Neuronal stem cell (in vitro differentiated cells): Measurements from ENCODE around the gene LAMB4.
"Not testable (repeated sequence)": the region's sequence is repeated elsewhere in the genome, so short reads cannot be mapped to it uniquely, and the experiment has no call there.

Experiments
- DNase-seq: peaks from one replicate; pipeline ENCODE4 v3.0.0-alpha.2; 2013; ENCODE audit warnings: low spot score
- H2AFZ ChIP-seq: one replicate; pipeline ENCODE4 v1.6.1; 2013; ENCODE audit warnings: mild to moderate bottlenecking, low read length, inconsistent platforms
- H2AK5ac ChIP-seq: 2 replicates; pipeline ENCODE4 v1.6.1; 2013; ENCODE audit warnings: low read depth, mild to moderate bottlenecking, inconsistent platforms, low read length, moderate library complexity, mixed read lengths
- H2BK120ac ChIP-seq: 2 replicates; pipeline ENCODE4 v1.6.1; 2013; ENCODE audit warnings: low read depth, mild to moderate bottlenecking, inconsistent platforms, low read length, moderate library complexity, mixed read lengths
- H2BK12ac ChIP-seq: one replicate; pipeline ENCODE4 v1.6.1; 2013; ENCODE audit warnings: low read length, inconsistent platforms
- H2BK15ac ChIP-seq: 2 replicates; pipeline ENCODE4 v1.6.1; 2013; ENCODE audit warnings: mild to moderate bottlenecking, low read length, inconsistent platforms, mixed read lengths
- H2BK5ac ChIP-seq: one replicate; pipeline ENCODE4 v1.6.1; 2013; ENCODE audit warnings: inconsistent platforms, mild to moderate bottlenecking, low read length, moderate library complexity
- H3K14ac ChIP-seq: one replicate; pipeline ENCODE4 v1.6.1; 2013; ENCODE audit warnings: low read length, inconsistent platforms
- H3K18ac ChIP-seq: 2 replicates; pipeline ENCODE4 v1.6.1; 2013; ENCODE audit warnings: low read length, inconsistent platforms
- H3K23ac ChIP-seq: 2 replicates; pipeline ENCODE4 v1.6.1; 2013; ENCODE audit warnings: low read depth, mild to moderate bottlenecking, mixed read lengths, low read length, inconsistent platforms; ENCODE audit not compliant: poor library complexity
- H3K27ac ChIP-seq: replicated peaks from 3 replicates; pipeline ENCODE4 v1.5.1; 2013; ENCODE audit warnings: low read length, inconsistent platforms
- H3K27me3 ChIP-seq, 3 experiments: 2 replicates each; pipeline ENCODE4 v1.6.1; 2013; ENCODE audit warnings: low read length in 3 of 3, mild to moderate bottlenecking in 2 of 3, inconsistent platforms in 1 of 3, low read depth in 1 of 3, mixed read lengths in 1 of 3, moderate library complexity in 1 of 3; ENCODE audit not compliant: control insufficient read depth in 3 of 3, insufficient read depth in 3 of 3
- H3K36me3 ChIP-seq, 2 donors: replicated peaks in 1 of 2; 2 replicates each; pipeline ENCODE4 v1.6.1; 2013; ENCODE audit warnings: low read length in 2 of 2; ENCODE audit not compliant: control insufficient read depth in 2 of 2, insufficient read depth in 2 of 2
- H3K4ac ChIP-seq: 2 replicates; pipeline ENCODE4 v1.6.1; 2013; ENCODE audit warnings: inconsistent platforms, mild to moderate bottlenecking, low read length, moderate library complexity
- H3K4me1 ChIP-seq, 2 donors: 1 replicate in 1 of 2; 2 replicates in 1 of 2; pipeline ENCODE4 v1.6.1; 2013; ENCODE audit warnings: low read length in 2 of 2, low read depth in 1 of 2; ENCODE audit not compliant: control insufficient read depth in 2 of 2, insufficient read depth in 1 of 2
- H3K4me2 ChIP-seq: one replicate; pipeline ENCODE4 v1.6.1; 2013; ENCODE audit warnings: mild to moderate bottlenecking, low read length, inconsistent platforms; ENCODE audit not compliant: insufficient read depth, poor library complexity, severe bottlenecking
- H3K4me3 ChIP-seq, 2 donors: 2 replicates each; pipeline ENCODE4 v1.5.1; 2013; ENCODE audit warnings: low read length in 2 of 2, mild to moderate bottlenecking in 2 of 2, inconsistent platforms in 1 of 2, moderate library complexity in 1 of 2
- H3K79me1 ChIP-seq: one replicate; pipeline ENCODE4 v1.6.1; 2013; ENCODE audit warnings: low read depth, mild to moderate bottlenecking, inconsistent platforms, low read length, moderate library complexity
- H3K9ac ChIP-seq: one replicate; pipeline ENCODE4 v1.6.1; 2013; ENCODE audit warnings: mild to moderate bottlenecking, low read depth, low read length, inconsistent platforms; ENCODE audit not compliant: poor library complexity
- H3K9me3 ChIP-seq, 2 donors: replicated peaks in 1 of 2; 2 replicates each; pipeline versions ENCODE3 to v1.6.1; 2013; ENCODE audit warnings: low read length in 2 of 2, mild to moderate bottlenecking in 2 of 2, inconsistent platforms in 1 of 2, low read depth in 1 of 2, mixed read lengths in 1 of 2, moderate library complexity in 1 of 2; ENCODE audit not compliant: control insufficient read depth in 2 of 2, insufficient read depth in 1 of 2
- H4K8ac ChIP-seq: one replicate; pipeline ENCODE4 v1.6.1; 2013; ENCODE audit warnings: low read depth, mild to moderate bottlenecking, inconsistent platforms, low read length, moderate library complexity
- H4K91ac ChIP-seq: one replicate; pipeline ENCODE4 v1.6.1; 2013; ENCODE audit warnings: low read length, low read depth, mild to moderate bottlenecking, inconsistent platforms; ENCODE audit not compliant: poor library complexity
- WGBS, 2 donors: extraction: QIAGEN DNeasy Blood & Tissue Kit; methylation state at CpG; one replicate each; pipeline ENCODE4 v1.1.7; 2013; ENCODE audit warnings: missing lambda C conversion rate in 2 of 2, mixed read lengths in 1 of 2; ENCODE audit not compliant: insufficient read length in 2 of 2, insufficient replicate concordance in 1 of 2; ENCODE audit errors: extremely low coverage in 2 of 2; 5-methylcytosine and 5-hydroxymethylcytosine counted together

The LAMB4 gene

GRCh38 chr7:108033776-108034497 lies 96.2 kb downstream of the LAMB4 start:
- Histone ChIP-seq H4K91ac (no peak overlapping the region), H3K79me1 (no peaks in the 10 kb centered on the region), H3K4me2 (no peak overlapping the region), H3K27me3 (no peaks in the 10 kb centered on the region), H3K9ac (no peak overlapping the region), H3K4me1 (peaks cover 0 to 1% of the 10 kb centered on the region in 2 donors), H3K9me3 (no peaks in the 10 kb centered on the region), H2AFZ (no peak overlapping the region), H3K23ac (no peak overlapping the region), H3K14ac (no peak overlapping the region), H2BK12ac (no peak overlapping the region), H3K36me3 (no peaks in the 10 kb centered on the region), H3K4ac (no peak overlapping the region), H3K4me3 (no peak overlapping the region), H2BK120ac (no peak overlapping the region), H2BK15ac (no peak overlapping the region), H3K18ac (no peak overlapping the region), H3K27ac (no peak overlapping the region), H4K8ac (no peak overlapping the region), H2BK5ac (no peak overlapping the region), H2AK5ac (no peak overlapping the region)
- no peak for DNase-seq
- no CpG with 5 or more reads among the region's 5 CpGs for WGBS, 2 donors

GRCh38 chr7:108033309-108033708 lies 96.9 kb downstream of the LAMB4 start:
- H3K4me2 ChIP-seq, H3K9ac ChIP-seq, H4K91ac ChIP-seq, H3K18ac ChIP-seq, H3K4ac ChIP-seq, H3K4me3 ChIP-seq, H2BK120ac ChIP-seq, H3K23ac ChIP-seq, H2BK12ac ChIP-seq, H2BK15ac ChIP-seq, H3K14ac ChIP-seq, DNase-seq, H3K4me1 ChIP-seq, H3K9me3 ChIP-seq, H2AFZ ChIP-seq, H4K8ac ChIP-seq, H2AK5ac ChIP-seq, H3K27me3 ChIP-seq, H3K36me3 ChIP-seq, H2BK5ac ChIP-seq, H3K27ac ChIP-seq, H3K79me1 ChIP-seq: not testable (repeated sequence)
- no CpG with 5 or more reads among the region's 8 CpGs for WGBS, 2 donors

- no peak for DNase-seq
- WGBS, 2 donors: no CpG with 5 or more reads among the region's 3 CpGs
- Histone ChIP-seq H3K4me2 (no peak overlapping the region), H3K27ac (no peak overlapping the region), H2BK15ac (no peak overlapping the region), H2BK120ac (no peak overlapping the region), H2AFZ (no peak overlapping the region), H2BK12ac (no peak overlapping the region), H3K23ac (no peak overlapping the region), H2BK5ac (no peak overlapping the region), H3K79me1 (no peaks in the 10 kb centered on the region), H3K18ac (no peak overlapping the region), H3K4me1 (peaks cover 0 to 1% of the 10 kb centered on the region in 2 donors), H3K4me3 (no peak overlapping the region), H4K91ac (no peak overlapping the region), H3K14ac (no peak overlapping the region), H4K8ac (no peak overlapping the region), H3K9me3 (no peaks in the 10 kb centered on the region), H3K27me3 (peaks cover 0 to 4% (median 0%) of the 10 kb centered on the region in 3 experiments), H3K9ac (no peak overlapping the region), H3K36me3 (no peaks in the 10 kb centered on the region), H2AK5ac (no peak overlapping the region), H3K4ac (no peak overlapping the region)
Measured at GRCh38 chr7:108030516-108030915, 99.6 kb downstream of the LAMB4 start.

GRCh38 chr7:108029034-108029433 lies 101.1 kb downstream of the LAMB4 start:
- H3K18ac ChIP-seq: no peak overlapping the region
- H3K4me3 ChIP-seq: no peak overlapping the region
- H4K8ac ChIP-seq: no peak overlapping the region
- H2BK15ac ChIP-seq: no peak overlapping the region
- no peaks in the 10 kb centered on the region for H3K79me1 ChIP-seq
- H2BK120ac ChIP-seq: no peak overlapping the region
- no peak overlapping the region for H3K4me2 ChIP-seq
- H2BK12ac ChIP-seq: no peak overlapping the region
- no peak overlapping the region for H3K4ac ChIP-seq
- no peaks in the 10 kb centered on the region for H3K9me3 ChIP-seq
- H3K9ac ChIP-seq: no peak overlapping the region
- no peak overlapping the region for H2AK5ac ChIP-seq
- peaks cover 0 to 1% of the 10 kb centered on the region in 2 donors for H3K4me1 ChIP-seq
- no peak overlapping the region for H3K27ac ChIP-seq
- H2BK5ac ChIP-seq: no peak overlapping the region
- H2AFZ ChIP-seq: no peak overlapping the region
- no peak overlapping the region for H3K23ac ChIP-seq
- no peak for DNase-seq
- H3K27me3 ChIP-seq: peaks cover 0 to 9% (median 0%) of the 10 kb centered on the region in 3 experiments
- WGBS, 2 donors: no CpG with 5 or more reads among the region's 3 CpGs
- no peak overlapping the region for H4K91ac ChIP-seq
- H3K36me3 ChIP-seq: no peaks in the 10 kb centered on the region
- H3K14ac ChIP-seq: no peak overlapping the region
